Measurements from ENCODE around the gene LGI4.
"Not testable (repeated sequence)": the region's sequence is repeated elsewhere in the genome, so short reads cannot be mapped to it uniquely, and the experiment has no call there.

Gene LGI4

GRCh38 chr19:35160629-35161433 lies 26.0 kb upstream of the LGI4 start:
- DNase-seq, result no peak

- DNase-seq, result no peak
Observed at GRCh38 chr19:35159606-35160005, 24.7 kb upstream of the LGI4 start.

- no peak for DNase-seq
Observed at GRCh38 chr19:35157431-35157830, 22.6 kb upstream of the LGI4 start.

DNA sequence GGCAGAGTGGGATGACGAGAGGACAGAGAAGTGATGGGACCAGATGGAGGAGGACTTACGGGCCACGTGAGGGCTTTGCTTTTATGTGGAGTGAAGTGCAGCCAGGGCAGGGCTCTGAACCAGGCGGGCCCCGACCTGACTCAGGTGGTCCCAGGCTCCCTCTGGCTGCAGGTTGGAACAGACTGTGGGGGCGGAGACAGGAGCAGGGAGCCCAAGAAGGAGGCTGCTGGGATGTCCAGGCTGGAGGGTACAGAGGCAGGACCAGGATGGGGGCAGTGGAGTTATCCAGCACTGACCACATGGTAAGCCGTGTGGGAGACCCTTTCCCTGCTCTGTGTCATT lies 21.8 kb upstream of the LGI4 start:
- DNase-seq, result no peak

GRCh38 chr19:35155981-35156672 lies 21.3 kb upstream of the LGI4 start:
- no peak for DNase-seq

DNA sequence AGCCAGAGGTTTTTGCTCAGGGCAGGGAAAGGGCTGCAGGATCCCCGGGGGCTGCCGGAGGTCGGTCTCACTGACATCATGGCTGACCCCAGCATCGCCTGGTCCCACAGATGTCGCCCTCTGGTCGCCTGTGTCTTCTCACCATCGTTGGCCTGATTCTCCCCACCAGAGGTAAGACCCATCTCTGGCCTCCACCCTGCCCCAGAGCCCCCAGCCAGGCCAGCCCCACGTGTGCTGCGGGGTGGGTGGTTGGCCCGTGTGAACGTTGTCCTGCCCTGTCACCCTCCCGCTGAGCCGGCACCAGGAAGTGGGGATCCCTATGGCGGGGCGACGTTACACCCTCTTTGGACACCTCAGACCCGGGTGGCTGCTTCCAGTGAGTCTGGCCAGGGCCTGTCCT lies 20.6 kb upstream of the LGI4 start:
- DNase-seq, result no peak

DNA sequence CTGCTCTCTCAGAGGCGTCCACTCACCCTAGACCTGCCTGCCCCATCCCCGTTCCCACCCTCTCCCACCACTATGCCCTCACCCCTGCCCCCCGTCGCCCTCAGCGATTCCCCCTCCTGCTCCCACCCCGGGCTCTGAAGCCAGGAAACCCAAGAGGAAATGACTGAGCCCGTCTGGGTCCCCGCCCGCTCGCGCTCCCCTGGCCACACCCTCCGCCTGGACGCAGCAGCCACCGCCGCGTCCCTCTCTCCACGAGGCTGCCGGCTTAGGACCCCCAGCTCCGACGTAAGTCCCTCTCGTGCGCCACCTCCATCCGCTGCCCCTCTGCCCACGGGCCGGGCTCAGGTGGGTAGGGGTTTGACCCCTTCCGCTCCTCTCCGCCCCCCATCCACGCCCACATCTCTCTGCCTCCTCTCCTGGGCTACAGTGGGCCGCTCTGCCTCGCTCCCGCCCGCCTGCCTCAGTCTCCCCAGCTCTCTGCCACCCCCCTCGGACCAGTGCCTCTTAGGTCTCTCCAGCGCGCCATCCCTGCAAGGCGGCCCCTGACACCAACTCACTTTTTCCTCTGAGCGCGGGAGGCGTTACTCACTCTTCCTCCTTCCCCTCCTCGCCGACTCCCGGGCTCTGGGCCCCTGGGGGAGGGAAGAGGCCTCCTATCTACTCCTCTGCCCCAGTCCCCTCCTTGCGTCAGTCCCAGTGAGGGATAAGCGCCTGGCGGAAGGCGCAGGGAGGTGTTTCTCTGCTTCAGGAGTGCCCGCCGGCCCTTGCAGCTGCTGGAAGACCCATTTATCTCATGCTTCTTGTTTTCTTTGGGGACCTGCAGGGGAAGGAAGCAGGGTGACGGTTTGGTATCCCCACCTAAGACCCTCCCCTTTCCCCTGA lies 19.9 kb upstream of the LGI4 start, which contains the start of gene FXYD5:
Gene FXYD5, plus strand, starts transcription at position 211 of the 882 bp plus-strand sequence. CDS start 816 bp downstream, outside the sequence.
- no peak for DNase-seq

GRCh38 chr19:35153701-35154524 lies 19.1 kb upstream of the LGI4 start:
- DNase-seq, result no peak

GRCh38 chr19:35153129-35153522 lies 18.3 kb upstream of the LGI4 start:
- DNase-seq, result not testable (repeated sequence)

DNA sequence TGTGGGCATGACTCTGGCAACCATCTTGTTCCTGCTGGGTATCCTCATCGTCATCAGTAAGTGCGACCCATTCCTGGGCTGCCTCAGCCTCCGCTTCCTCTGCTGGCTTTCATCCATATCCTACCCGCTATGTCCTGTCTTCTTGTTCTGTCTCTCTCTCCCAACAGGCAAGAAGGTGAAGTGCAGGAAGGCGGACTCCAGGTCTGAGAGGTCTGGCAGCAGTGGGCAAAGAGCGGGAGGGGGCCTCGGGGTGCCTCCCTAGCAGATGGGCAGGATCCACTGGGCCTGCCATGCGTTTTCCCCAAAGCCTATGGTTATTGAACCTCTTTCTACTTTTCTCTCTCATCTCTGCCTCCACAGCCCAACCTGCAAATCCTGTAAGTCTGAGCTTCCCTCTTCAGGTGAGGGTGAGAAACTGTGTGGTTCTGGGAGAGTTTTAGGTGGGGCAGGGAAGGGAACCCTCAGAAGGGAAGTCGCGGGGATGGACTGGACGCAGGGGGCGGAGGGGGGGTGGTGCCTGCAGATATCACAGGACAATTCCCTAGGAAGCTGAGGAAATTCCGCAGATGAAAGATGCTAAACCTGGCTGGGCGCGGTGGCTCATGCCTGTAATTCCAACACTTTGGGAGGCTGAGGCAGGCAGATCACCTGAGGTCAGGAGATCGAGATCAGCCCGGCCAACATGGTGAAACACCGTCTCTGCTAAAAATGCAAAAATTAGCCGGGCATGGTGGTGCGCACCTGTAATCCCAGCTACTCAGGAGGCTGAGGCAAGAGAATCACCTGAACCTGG lies 16.6 kb upstream of the LGI4 start:
- no peak for DNase-seq

- no peak for DNase-seq
Observed at GRCh38 chr19:35150445-35150844, 15.6 kb upstream of the LGI4 start.

GRCh38 chr19:35149463-35149862 lies 14.6 kb upstream of the LGI4 start:
- DNase-seq, result no peak

DNA sequence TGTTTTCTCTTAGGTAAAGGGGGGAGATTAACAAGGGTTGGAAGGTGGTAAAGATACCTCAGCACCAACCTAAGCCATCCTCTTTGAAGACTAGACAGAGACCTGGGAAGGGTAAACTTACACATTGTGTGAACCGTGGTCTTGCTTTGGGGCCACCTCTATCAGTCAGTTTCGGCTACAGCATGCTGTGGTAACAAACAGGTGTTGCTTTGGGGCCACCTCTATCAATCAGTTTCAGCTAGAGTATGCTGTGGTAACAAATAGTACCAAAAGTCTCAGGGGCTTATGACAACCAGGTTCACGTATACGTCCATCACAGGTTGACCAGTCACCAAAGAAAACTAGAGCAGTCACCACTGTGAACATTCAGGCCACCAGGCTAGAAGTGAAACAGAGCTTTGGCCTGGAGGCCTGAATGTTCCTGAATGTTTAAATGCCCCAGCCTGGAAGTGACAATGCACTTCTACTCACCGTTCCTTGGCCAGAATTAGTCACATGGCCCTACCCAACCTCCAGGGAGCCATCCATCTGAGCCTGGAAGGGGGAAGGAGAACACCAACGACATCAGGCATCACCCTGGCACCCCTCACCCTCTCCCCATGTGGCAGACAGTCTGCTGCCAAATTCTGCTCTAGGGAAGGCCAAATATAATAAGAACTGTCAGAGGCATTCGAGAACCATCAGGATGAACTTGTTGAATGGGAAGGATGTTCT lies 12.0 kb upstream of the LGI4 start:
- no peak for DNase-seq

- DNase-seq, result peak; percentile 27
Observed at GRCh38 chr19:35144600-35145436, 10.0 kb upstream of the LGI4 start.

DNA sequence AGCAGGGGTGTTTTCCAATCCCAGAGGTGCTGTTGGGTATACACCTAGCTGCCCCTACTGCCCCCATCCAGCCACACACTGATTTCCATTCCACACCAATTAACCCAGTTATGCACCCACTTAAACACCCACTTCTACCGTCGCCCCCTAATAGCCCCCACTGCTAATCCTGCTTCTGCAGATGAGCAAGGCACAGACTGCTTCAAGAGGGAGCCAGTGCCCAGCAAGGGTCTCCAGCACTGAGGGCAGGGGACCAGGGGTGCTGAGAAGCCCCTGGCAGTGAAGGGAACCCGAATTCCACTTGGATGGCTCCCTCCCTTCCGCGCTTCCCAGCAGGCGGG lies 9.4 kb upstream of the LGI4 start:
- no peak for DNase-seq

GRCh38 chr19:35143818-35144217 lies 9.0 kb upstream of the LGI4 start:
- DNase-seq, result no peak

DNA sequence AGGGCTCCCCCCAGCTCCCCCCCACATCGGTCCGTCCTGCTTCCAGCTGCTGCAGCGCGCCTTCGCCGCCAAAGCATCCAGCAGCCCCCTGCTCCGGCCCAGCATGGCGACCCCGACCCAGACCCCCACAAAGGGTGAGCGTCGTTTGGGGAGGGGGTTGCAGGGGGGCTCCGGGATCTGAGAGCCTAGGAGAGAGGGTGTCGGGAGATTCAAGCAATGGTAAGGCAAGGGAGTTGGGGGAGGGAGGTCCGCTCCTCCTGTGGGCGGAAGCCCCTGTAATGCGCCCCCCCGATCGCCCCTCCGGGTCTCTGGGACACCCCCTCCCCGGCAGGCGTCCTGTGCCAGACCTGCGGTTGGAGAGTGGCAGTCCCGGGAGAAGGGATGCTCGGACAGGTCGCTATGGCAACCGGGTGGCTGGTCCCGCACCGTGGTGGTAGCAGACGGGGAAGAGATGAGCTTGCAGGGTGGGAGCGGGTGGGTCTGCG lies 8.4 kb upstream of the LGI4 start, which contains the start of gene FXYD7:
Gene FXYD7, plus strand, starts transcription at position 25 of the 485 bp plus-strand sequence. Its CDS starts 79 bp downstream, at position 104.
- DNase-seq, result no peak

DNA sequence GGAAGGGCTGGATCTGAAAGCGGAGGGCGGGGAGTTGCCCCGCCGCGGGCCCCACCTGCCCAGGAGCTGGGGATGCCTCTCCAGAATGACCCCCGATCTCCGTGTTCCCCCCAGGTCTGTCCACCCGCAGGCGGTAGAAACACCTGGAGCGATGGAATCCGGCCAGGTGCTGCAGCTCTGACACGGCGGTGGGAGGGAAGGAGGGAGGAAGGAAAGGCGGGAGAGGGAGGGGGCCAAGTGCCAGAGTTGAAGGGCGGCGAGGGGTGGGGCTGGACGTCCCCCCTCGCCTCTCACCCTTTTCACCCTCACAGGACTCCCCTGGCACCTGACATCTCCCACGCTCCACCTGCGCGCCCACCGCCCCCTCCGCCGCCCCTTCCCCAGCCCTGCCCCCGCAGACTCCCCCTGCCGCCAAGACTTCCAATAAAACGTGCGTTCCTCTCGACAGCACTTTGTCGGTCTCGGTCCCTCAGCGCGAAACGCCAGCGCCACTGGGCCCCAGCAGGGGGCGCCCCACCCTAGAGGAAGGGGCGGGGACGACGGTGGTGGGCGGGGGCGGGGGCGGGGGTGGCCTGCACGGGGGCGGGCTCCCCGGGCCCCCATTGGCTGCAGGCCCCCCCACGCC lies 7.9 kb upstream of the LGI4 start:
- peak; percentile 42 for DNase-seq
